OCI-LY1 (cell line): ENCODE results near the gene OR5B21.

Experiments used
- EZH2 ChIP-seq: fragments of 200-600 bp; sonication (generic), shearing (Covaris generic); IDR thresholded peaks from 2 replicates; pipeline ENCODE4 v1.8.0; 2017; ENCODE audit warnings: borderline replicate concordance, mixed run types, mild to moderate bottlenecking, antibody characterized with exemption, low read length, moderate library complexity, mixed read lengths
- TF ChIP-seq, protein P1 (sequence below): fragments of 200-600 bp; sonication (generic), shearing (Covaris generic); IDR thresholded peaks from 2 replicates; pipeline ENCODE4 v1.5.1; 2017; ENCODE audit warnings: mild to moderate bottlenecking, antibody characterized with exemption, low read length, moderate library complexity, mixed read lengths

GRCh38 chr11:58509748-58510147, 1.8 kb upstream of the OR5B21 start:
- TF ChIP-seq, protein P1, sequence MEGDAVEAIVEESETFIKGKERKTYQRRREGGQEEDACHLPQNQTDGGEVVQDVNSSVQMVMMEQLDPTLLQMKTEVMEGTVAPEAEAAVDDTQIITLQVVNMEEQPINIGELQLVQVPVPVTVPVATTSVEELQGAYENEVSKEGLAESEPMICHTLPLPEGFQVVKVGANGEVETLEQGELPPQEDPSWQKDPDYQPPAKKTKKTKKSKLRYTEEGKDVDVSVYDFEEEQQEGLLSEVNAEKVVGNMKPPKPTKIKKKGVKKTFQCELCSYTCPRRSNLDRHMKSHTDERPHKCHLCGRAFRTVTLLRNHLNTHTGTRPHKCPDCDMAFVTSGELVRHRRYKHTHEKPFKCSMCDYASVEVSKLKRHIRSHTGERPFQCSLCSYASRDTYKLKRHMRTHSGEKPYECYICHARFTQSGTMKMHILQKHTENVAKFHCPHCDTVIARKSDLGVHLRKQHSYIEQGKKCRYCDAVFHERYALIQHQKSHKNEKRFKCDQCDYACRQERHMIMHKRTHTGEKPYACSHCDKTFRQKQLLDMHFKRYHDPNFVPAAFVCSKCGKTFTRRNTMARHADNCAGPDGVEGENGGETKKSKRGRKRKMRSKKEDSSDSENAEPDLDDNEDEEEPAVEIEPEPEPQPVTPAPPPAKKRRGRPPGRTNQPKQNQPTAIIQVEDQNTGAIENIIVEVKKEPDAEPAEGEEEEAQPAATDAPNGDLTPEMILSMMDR = no peak
- no peak for TF ChIP-seq EZH2
